ENCODE results near the gene RGPD8. TPM values are rescaled to one million over a fixed set of nuclear protein-coding genes. Genes with fewer than 3 reads are reported as not detected.

The RGPD8 gene
- total RNA-seq, 1 experiment from 2014 or later: 8.1 TPM

GRCh38 chr2:112340475-112341267, 92.8 kb downstream of the RGPD8 start:
- no peak for TF ChIP-seq CTCF (conservative IDR thresholded peaks at IDR 0.05)
- peaks cover under 1 to 2% (median 1%) of the 10 kb centered on the region in 3 experiments; a peak in 4 of 7 replicates for H3K36me3 Mint-ChIP-seq (ENCODE audit: insufficient read depth in 1 of 3, low read depth in 3 of 3)
- Histone ChIP-seq H4K91ac (ENCODE audit: insufficient read length, low read depth, low read length) (no peak overlapping the region), H2BK15ac (ENCODE audit: low read depth, low read length) (no peak overlapping the region), H3T11ph (ENCODE audit: low read length) (no peak overlapping the region), H2BK20ac (ENCODE audit: low read depth, low read length, poor library complexity, severe bottlenecking) (no peak overlapping the region), H2AFZ (ENCODE audit: low read length) (no peak overlapping the region), H3K4me2 (ENCODE audit: insufficient read depth, insufficient read length, low read length) (no peak overlapping the region), H3K23me2 (ENCODE audit: insufficient read length, low read depth, low read length, poor library complexity, severe bottlenecking) (no peaks in the 10 kb centered on the region), H3K23ac (ENCODE audit: insufficient read length, low read depth, low read length) (no peak overlapping the region), H3K14ac (ENCODE audit: insufficient read depth, low read length) (no peak overlapping the region), H2BK5ac (ENCODE audit: insufficient read length, low read length) (no peak overlapping the region), H3K27ac (ENCODE audit: insufficient read length, low read depth, low read length) (no peak overlapping the region), H3K56ac (ENCODE audit: insufficient read length, low read depth, low read length) (no peak overlapping the region), H4K5ac (ENCODE audit: insufficient read length, low read depth, low read length) (no peak overlapping the region), H3K79me2 (ENCODE audit: insufficient read depth, low read length) (no peaks in the 10 kb centered on the region), H3K4me1 (ENCODE audit: insufficient read depth, low read length) (no peaks in the 10 kb centered on the region), H3K79me1 (ENCODE audit: insufficient read depth, low read depth, low read length, poor library complexity, severe bottlenecking) (no peaks in the 10 kb centered on the region), H2AK5ac (ENCODE audit: insufficient read length, low read length) (no peak overlapping the region), H2BK120ac (ENCODE audit: low read depth, low read length, poor library complexity, severe bottlenecking) (no peak overlapping the region), H3K9me3 (ENCODE audit: control insufficient read depth, low read depth, low read length) (no peaks in the 10 kb centered on the region), H4K20me1 (ENCODE audit: control insufficient read depth, insufficient read depth, insufficient read length) (peaks cover 2% of the 10 kb centered on the region), H3K18ac (ENCODE audit: insufficient read length, low read depth, low read length) (no peak overlapping the region), H3K9ac (ENCODE audit: extremely low read depth, insufficient read length, low read length) (no peak overlapping the region), H2BK12ac (ENCODE audit: insufficient read length, low read depth, low read length) (no peak overlapping the region), H4K8ac (replicated peaks; ENCODE audit: insufficient read length, low read depth, low read length) (no peak overlapping the region), H3K4ac (ENCODE audit: low read depth, low read length) (no peak overlapping the region), H3K27me3 (ENCODE audit: insufficient read depth, low read length) (no peaks in the 10 kb centered on the region)
- peaks cover 2 to 3% of the 10 kb centered on the region in 2 experiments; a peak in 3 of 4 replicates for H3K4me1 Mint-ChIP-seq
- H3K27ac Mint-ChIP-seq: no peak overlapping the region
- peaks cover 2% of the 10 kb centered on the region for H3K27me3 Mint-ChIP-seq (ENCODE audit: low read depth)
- no peak for DNase-seq
- H3K4me3 Mint-ChIP-seq: no peak overlapping the region
- peaks cover under 1% of the 10 kb centered on the region in 2 experiments; a peak in 3 of 5 replicates for H3K9me3 Mint-ChIP-seq
- no CpG with 5 or more reads among the region's 9 CpGs for WGBS (ENCODE audit: extremely low coverage, insufficient read length, low lambda C conversion rate)

All from H9 (cell line).